HL-60 (cell line): ENCODE results near the gene RERE.

ENCODE experiments used
- DNase-seq, 2 experiments: peaks; one replicate each; pipeline ENCODE4 v3.0.0-alpha.2; 2010 to 2020; ENCODE audit warnings: low read depth in 1 of 2, low spot score in 1 of 2
- H3K27ac ChIP-seq: fragments of 250-450 bp; sonication (Bioruptor Pico); replicated peaks from 2 replicates; pipeline ENCODE4 v1.5.1; 2020; ENCODE audit warnings: mild to moderate bottlenecking, moderate library complexity
- H3K27me3 ChIP-seq: fragments of 250-450 bp; sonication (Bioruptor Pico); 2 replicates; pipeline ENCODE4 v1.5.1; 2021; ENCODE audit warnings: mild to moderate bottlenecking, moderate library complexity; ENCODE audit not compliant: insufficient read depth, poor library complexity, severe bottlenecking
- H3K4me3 ChIP-seq: replicated peaks from 2 replicates; pipeline ENCODE4 v1.5.1; 2011; ENCODE audit warnings: mild to moderate bottlenecking, control low read depth, low read length; ENCODE audit not compliant: insufficient read depth
- CTCF ChIP-seq: IDR thresholded peaks from one replicate; pipeline ENCODE4 v1.5.1; 2011; ENCODE audit warnings: low read length, control low read depth, inconsistent platforms; ENCODE audit not compliant: insufficient read depth
- GABPA ChIP-seq: IDR thresholded peaks from 2 replicates; pipeline ENCODE4 v1.6.1; 2012; ENCODE audit warnings: low read depth
- POLR2AphosphoS5 ChIP-seq: IDR thresholded peaks from 2 replicates; pipeline ENCODE4 v1.6.1; 2012; ENCODE audit warnings: low read depth
- REST ChIP-seq: IDR thresholded peaks from 2 replicates; pipeline ENCODE4 v1.6.1; 2012; ENCODE audit warnings: low read depth; ENCODE audit not compliant: insufficient replicate concordance
- SPI1 ChIP-seq: IDR thresholded peaks from 2 replicates; pipeline ENCODE4 v1.6.1; 2012; ENCODE audit warnings: low read depth, mild to moderate bottlenecking, borderline replicate concordance

Gene RERE

GRCh38 chr1:8439015-8439702 lies 378.3 kb downstream of the RERE start:
- DNase-seq, result peak; percentile 71 to 93

GRCh38 chr1:8438489-8438888 lies 379.0 kb downstream of the RERE start:
- no peak for TF ChIP-seq POLR2AphosphoS5
- TF ChIP-seq SPI1, result no peak
- TF ChIP-seq GABPA, result no peak
- no peak for TF ChIP-seq REST
- no peak for TF ChIP-seq CTCF
- H3K4me3 ChIP-seq, result no peak overlapping the region
- H3K27ac ChIP-seq, result peak overlapping the region; percentile 82
- no peaks in the 10 kb centered on the region for H3K27me3 ChIP-seq
- DNase-seq, result no peak

More at GRCh38 chr1:8439015-8439702, 378.3 kb downstream of the RERE start:
- Histone ChIP-seq H3K4me3 (no peak overlapping the region), H3K27ac (peak overlapping the region; percentile 82), H3K27me3 (no peaks in the 10 kb centered on the region)
- TF ChIP-seq CTCF (no peak), SPI1 (peak; percentile 81), REST (no peak), GABPA (no peak), POLR2AphosphoS5 (no peak)

GRCh38 chr1:8437347-8437746 lies 380.1 kb downstream of the RERE start:
- Histone ChIP-seq H3K27ac (no peak overlapping the region), H3K27me3 (no peaks in the 10 kb centered on the region), H3K4me3 (no peak overlapping the region)
- TF ChIP-seq GABPA (no peak), REST (no peak)
- no peak for DNase-seq
